ENCODE data around the gene ABCA7.

Gene ABCA7

DNA sequence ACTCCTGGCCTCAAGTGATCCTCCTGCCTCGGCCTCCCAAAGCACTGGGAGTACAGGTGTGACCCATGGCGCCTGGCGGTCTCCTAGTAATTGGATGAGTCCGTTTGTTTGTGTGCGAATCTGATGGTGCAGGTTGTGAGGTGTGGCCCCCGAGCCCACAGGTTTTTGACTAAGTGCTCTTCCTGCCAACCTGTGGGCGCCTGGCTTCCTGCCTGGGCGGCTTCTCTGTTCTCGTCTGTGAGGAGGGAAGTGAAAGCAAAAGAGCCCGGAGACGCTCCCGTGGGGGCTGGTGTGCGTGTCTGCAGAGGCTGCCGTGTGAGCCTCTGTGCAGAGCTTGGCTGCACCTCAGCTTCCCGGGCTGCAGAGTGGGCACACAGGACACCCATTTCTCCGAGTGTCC is 37.0 kb downstream of the ABCA7 start:
- H3K4me3 ChIP-seq (ENCODE audit: insufficient read depth, low read length, poor library complexity, severe bottlenecking), result no peak overlapping the region
- no peaks in the 10 kb centered on the region for H3K27me3 ChIP-seq (ENCODE audit: low read length)
- peak overlapping the region; percentile 91 for H3K27ac ChIP-seq (ENCODE audit: low read depth, low read length)
- H3K9me3 ChIP-seq (ENCODE audit: insufficient read depth, low read length), result no peaks in the 10 kb centered on the region
- no peaks in the 10 kb centered on the region for H3K9me2 ChIP-seq (replicated peaks; ENCODE audit: insufficient read depth, low read length)
- H3K9ac ChIP-seq (ENCODE audit: low read length), result peak overlapping the region; percentile 23; the same call in 1 of the 2 replicates
- H3F3A ChIP-seq (ENCODE audit: insufficient read depth), result peaks cover 29% of the 10 kb centered on the region
- no peak overlapping the region for H2AFZ ChIP-seq (ENCODE audit: low read depth, low read length, severe bottlenecking)
- no peaks in the 10 kb centered on the region for H4K20me1 ChIP-seq (ENCODE audit: low read depth, low read length)
- H3K4me2 ChIP-seq (ENCODE audit: low read depth, low read length, poor library complexity, severe bottlenecking), result peak overlapping the region; percentile 52
- TF ChIP-seq, protein P1, sequence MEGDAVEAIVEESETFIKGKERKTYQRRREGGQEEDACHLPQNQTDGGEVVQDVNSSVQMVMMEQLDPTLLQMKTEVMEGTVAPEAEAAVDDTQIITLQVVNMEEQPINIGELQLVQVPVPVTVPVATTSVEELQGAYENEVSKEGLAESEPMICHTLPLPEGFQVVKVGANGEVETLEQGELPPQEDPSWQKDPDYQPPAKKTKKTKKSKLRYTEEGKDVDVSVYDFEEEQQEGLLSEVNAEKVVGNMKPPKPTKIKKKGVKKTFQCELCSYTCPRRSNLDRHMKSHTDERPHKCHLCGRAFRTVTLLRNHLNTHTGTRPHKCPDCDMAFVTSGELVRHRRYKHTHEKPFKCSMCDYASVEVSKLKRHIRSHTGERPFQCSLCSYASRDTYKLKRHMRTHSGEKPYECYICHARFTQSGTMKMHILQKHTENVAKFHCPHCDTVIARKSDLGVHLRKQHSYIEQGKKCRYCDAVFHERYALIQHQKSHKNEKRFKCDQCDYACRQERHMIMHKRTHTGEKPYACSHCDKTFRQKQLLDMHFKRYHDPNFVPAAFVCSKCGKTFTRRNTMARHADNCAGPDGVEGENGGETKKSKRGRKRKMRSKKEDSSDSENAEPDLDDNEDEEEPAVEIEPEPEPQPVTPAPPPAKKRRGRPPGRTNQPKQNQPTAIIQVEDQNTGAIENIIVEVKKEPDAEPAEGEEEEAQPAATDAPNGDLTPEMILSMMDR (IDR thresholded peaks at IDR 0.05; ENCODE audit: insufficient read depth, low read length, poor library complexity, severe bottlenecking), result no peak
- no peak for TF ChIP-seq EZH2phosphoT487 (conservative IDR thresholded peaks at IDR 0.05; ENCODE audit: low read length)
- no peaks in the 10 kb centered on the region for H3K79me2 ChIP-seq (ENCODE audit: insufficient read depth, low read length)
- H3K36me3 ChIP-seq (ENCODE audit: low read length), result peaks cover 8% of the 10 kb centered on the region

DNA sequence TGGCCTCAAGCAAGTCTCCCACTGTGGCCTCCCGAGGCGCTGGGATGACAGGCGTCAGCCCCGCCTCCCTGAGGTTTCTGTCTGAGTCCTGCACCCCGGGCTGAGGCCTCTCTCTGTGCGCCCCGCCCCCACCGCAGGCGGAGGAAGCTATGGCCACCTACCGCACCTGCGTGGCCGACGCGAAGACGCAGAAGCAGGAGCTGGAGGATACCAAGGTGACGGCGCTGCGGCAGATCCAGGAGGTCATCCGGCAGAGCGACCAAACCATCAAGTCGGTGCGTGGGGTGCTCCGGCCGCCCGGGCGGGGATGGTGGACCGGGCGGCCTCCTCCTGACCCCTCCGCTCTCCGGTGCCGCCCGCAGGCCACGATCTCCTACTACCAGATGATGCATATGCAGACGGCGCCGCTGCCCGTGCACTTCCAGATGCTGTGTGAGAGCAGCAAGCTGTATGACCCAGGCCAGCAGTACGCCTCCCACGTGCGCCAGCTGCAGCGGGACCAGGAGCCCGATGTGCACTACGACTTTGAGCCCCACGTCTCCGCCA is 39.7 kb downstream of the ABCA7 start:
- Histone ChIP-seq H3K27me3 (ENCODE audit: low read length) (no peaks in the 10 kb centered on the region), H4K20me1 (ENCODE audit: low read depth, low read length) (no peaks in the 10 kb centered on the region), H3K79me2 (ENCODE audit: insufficient read depth, low read length) (no peaks in the 10 kb centered on the region), H3K4me2 (ENCODE audit: low read depth, low read length, poor library complexity, severe bottlenecking) (no peak overlapping the region), H3K9me2 (replicated peaks; ENCODE audit: insufficient read depth, low read length) (no peaks in the 10 kb centered on the region), H3K9ac (ENCODE audit: low read length) (no peak overlapping the region), H3K9me3 (ENCODE audit: insufficient read depth, low read length) (no peaks in the 10 kb centered on the region), H3F3A (ENCODE audit: insufficient read depth) (peaks cover 24% of the 10 kb centered on the region), H3K36me3 (ENCODE audit: low read length) (peaks cover 8% of the 10 kb centered on the region), H3K4me3 (ENCODE audit: insufficient read depth, low read length, poor library complexity, severe bottlenecking) (no peak overlapping the region), H3K27ac (ENCODE audit: low read depth, low read length) (no peak overlapping the region), H2AFZ (ENCODE audit: low read depth, low read length, severe bottlenecking) (no peak overlapping the region)
- TF ChIP-seq, protein P1 (IDR thresholded peaks at IDR 0.05; ENCODE audit: insufficient read depth, low read length, poor library complexity, severe bottlenecking), result no peak
- no peak for TF ChIP-seq EZH2phosphoT487 (conservative IDR thresholded peaks at IDR 0.05; ENCODE audit: low read length)

DNA sequence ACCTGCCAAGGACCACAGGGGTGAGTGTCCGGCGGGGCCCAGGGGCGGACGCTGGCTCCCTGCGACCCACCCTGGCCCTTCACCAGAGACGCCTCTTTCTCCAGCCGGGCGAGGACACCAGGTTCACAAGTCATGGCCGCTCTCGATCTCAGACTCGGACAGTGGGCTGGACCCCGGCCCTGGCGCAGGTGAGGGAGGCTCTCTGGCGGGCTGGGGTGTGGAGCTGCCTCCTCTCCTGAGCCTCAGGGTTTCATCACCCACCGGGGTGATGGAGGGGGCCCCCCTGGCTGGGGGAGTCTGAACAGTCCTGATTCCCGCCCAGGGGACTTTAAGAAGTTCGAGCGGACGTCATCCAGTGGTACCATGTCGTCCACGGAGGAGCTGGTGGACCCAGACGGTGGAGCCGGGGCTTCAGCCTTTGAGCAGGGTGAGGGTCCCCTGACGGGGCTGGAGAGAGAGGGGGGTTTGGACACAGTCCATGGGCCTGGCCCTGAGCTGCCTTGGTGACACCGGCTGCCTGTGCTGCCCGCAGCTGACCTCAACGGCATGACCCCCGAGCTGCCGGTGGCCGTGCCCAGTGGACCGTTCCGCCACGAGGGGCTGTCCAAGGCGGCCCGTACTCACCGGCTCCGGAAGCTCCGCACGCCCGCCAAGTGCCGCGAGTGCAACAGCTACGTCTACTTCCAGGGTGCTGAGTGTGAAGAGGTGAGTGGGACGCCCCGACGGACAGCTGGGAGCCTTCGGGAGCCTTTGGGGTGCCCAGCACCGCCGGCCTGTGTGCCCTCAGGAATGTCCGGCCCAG is 40.7 kb downstream of the ABCA7 start:
- Histone ChIP-seq H3K27me3 (ENCODE audit: low read length) (no peaks in the 10 kb centered on the region), H3K79me2 (ENCODE audit: insufficient read depth, low read length) (no peaks in the 10 kb centered on the region), H3K9ac (ENCODE audit: low read length) (no peak overlapping the region), H3K27ac (ENCODE audit: low read depth, low read length) (no peak overlapping the region), H3K9me2 (replicated peaks; ENCODE audit: insufficient read depth, low read length) (no peaks in the 10 kb centered on the region), H3K4me3 (ENCODE audit: insufficient read depth, low read length, poor library complexity, severe bottlenecking) (no peak overlapping the region), H3K36me3 (ENCODE audit: low read length) (peaks cover 8% of the 10 kb centered on the region), H4K20me1 (ENCODE audit: low read depth, low read length) (no peaks in the 10 kb centered on the region), H3K4me2 (ENCODE audit: low read depth, low read length, poor library complexity, severe bottlenecking) (no peak overlapping the region), H3F3A (ENCODE audit: insufficient read depth) (peaks cover 18% of the 10 kb centered on the region), H3K9me3 (ENCODE audit: insufficient read depth, low read length) (no peaks in the 10 kb centered on the region), H2AFZ (ENCODE audit: low read depth, low read length, severe bottlenecking) (no peak overlapping the region)
- no peak for TF ChIP-seq EZH2phosphoT487 (conservative IDR thresholded peaks at IDR 0.05; ENCODE audit: low read length)
- TF ChIP-seq, protein P1 (IDR thresholded peaks at IDR 0.05; ENCODE audit: insufficient read depth, low read length, poor library complexity, severe bottlenecking), result no peak

All from SU-DHL-6 (cell line).